GM23338 (cell line): ENCODE data around the gene ZNF763. TPM values are rescaled to one million over a fixed set of nuclear protein-coding genes. Genes with fewer than 3 reads are reported as not detected.

ENCODE experiments used
- ETS1 ChIP-seq: IDR thresholded peaks from 2 replicates; pipeline ENCODE4 v1.6.1; 2016; ENCODE audit warnings: antibody characterized with exemption
- EZH2phosphoT487 ChIP-seq: fragments of 200-600 bp; sonication (generic); IDR thresholded peaks from one replicate; pipeline ENCODE4 v1.8.1; 2018; ENCODE audit warnings: antibody characterized with exemption; ENCODE audit not compliant: unreplicated experiment
- JUNB ChIP-seq: IDR thresholded peaks from one replicate; pipeline ENCODE4 v1.6.1; 2016; ENCODE audit warnings: antibody characterized with exemption; ENCODE audit not compliant: unreplicated experiment
- REST ChIP-seq: IDR thresholded peaks from one replicate; pipeline ENCODE4 v1.6.1; 2018; ENCODE audit warnings: antibody characterized with exemption; ENCODE audit not compliant: unreplicated experiment
- ZNF114 ChIP-seq: fragments of 250-450 bp; sonication (Bioruptor Pico); IDR thresholded peaks from 2 replicates; pipeline ENCODE4 v1.5.0; 2020; ENCODE audit warnings: mild to moderate bottlenecking, moderate library complexity
- ZNF331 ChIP-seq: fragments of 250-450 bp; sonication (Bioruptor Pico); IDR thresholded peaks from 2 replicates; pipeline ENCODE4 v1.5.0; 2020; ENCODE audit warnings: low read depth, mild to moderate bottlenecking, moderate library complexity
- polyA plus RNA-seq: library from polyadenylated mRNA; unstranded; fragments of >200 nt; fragmentation: Nextera tagmentation; extraction: Ambion mirVana; gene quantifications from 2 replicates; pipeline ENCODE4 v1.2.1, GENCODE V29; 2016
- small RNA-seq: library from RNA; depleted of rRNA; stranded (forward); fragments of <200 nt; gene quantifications from one replicate; pipeline ENCODE3, GENCODE V24; 2014; ENCODE audit warnings: low replicate concordance
- total RNA-seq: library from RNA; depleted of rRNA; stranded (reverse); fragments of >200 nt; shearing (Covaris generic); gene quantifications from 2 replicates; pipeline ENCODE4 v1.2.3, GENCODE V29; 2014; rRNA removed
- TF ChIP-seq, protein P1 (sequence below): fragments of 250-450 bp; sonication (Bioruptor Pico); IDR thresholded peaks from 2 replicates; pipeline ENCODE4 v1.5.0; 2020; ENCODE audit warnings: mild to moderate bottlenecking, moderate library complexity
- TF ChIP-seq, protein P2 (sequence below), 2 experiments: fragments of 200-600 bp in 1 of 2; sonication (generic) in 1 of 2; conservative IDR thresholded peaks; 2 replicates each; pipeline versions ENCODE4 v1.5.1 to v1.6.1; 2016 to 2017; ENCODE audit warnings: antibody characterized with exemption in 2 of 2, low read depth in 2 of 2, mild to moderate bottlenecking in 2 of 2, moderate library complexity in 1 of 2

The ZNF763 gene
- total and polyA plus RNA-seq, 2 experiments from 2014 or later: 0.61 to 0.87 TPM

DNA sequence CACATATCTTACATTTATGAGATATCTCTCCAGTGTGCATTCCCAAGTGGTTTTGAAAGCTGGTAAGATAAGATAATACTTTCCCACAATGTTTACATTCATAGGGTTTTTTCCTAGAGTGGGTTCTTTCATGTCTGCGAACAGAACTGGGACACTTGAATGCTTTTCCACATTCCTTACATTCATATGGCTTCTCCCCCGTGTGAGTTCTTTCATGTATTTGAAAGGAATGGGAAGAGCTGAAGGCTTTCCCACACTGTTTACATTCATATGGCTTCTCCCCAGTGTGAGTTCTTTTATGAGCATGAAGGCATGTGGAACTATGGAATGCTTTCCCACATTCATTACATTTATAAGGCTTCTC is 50.9 kb downstream of the ZNF763 start (continued):
- TF ChIP-seq, protein P1, sequence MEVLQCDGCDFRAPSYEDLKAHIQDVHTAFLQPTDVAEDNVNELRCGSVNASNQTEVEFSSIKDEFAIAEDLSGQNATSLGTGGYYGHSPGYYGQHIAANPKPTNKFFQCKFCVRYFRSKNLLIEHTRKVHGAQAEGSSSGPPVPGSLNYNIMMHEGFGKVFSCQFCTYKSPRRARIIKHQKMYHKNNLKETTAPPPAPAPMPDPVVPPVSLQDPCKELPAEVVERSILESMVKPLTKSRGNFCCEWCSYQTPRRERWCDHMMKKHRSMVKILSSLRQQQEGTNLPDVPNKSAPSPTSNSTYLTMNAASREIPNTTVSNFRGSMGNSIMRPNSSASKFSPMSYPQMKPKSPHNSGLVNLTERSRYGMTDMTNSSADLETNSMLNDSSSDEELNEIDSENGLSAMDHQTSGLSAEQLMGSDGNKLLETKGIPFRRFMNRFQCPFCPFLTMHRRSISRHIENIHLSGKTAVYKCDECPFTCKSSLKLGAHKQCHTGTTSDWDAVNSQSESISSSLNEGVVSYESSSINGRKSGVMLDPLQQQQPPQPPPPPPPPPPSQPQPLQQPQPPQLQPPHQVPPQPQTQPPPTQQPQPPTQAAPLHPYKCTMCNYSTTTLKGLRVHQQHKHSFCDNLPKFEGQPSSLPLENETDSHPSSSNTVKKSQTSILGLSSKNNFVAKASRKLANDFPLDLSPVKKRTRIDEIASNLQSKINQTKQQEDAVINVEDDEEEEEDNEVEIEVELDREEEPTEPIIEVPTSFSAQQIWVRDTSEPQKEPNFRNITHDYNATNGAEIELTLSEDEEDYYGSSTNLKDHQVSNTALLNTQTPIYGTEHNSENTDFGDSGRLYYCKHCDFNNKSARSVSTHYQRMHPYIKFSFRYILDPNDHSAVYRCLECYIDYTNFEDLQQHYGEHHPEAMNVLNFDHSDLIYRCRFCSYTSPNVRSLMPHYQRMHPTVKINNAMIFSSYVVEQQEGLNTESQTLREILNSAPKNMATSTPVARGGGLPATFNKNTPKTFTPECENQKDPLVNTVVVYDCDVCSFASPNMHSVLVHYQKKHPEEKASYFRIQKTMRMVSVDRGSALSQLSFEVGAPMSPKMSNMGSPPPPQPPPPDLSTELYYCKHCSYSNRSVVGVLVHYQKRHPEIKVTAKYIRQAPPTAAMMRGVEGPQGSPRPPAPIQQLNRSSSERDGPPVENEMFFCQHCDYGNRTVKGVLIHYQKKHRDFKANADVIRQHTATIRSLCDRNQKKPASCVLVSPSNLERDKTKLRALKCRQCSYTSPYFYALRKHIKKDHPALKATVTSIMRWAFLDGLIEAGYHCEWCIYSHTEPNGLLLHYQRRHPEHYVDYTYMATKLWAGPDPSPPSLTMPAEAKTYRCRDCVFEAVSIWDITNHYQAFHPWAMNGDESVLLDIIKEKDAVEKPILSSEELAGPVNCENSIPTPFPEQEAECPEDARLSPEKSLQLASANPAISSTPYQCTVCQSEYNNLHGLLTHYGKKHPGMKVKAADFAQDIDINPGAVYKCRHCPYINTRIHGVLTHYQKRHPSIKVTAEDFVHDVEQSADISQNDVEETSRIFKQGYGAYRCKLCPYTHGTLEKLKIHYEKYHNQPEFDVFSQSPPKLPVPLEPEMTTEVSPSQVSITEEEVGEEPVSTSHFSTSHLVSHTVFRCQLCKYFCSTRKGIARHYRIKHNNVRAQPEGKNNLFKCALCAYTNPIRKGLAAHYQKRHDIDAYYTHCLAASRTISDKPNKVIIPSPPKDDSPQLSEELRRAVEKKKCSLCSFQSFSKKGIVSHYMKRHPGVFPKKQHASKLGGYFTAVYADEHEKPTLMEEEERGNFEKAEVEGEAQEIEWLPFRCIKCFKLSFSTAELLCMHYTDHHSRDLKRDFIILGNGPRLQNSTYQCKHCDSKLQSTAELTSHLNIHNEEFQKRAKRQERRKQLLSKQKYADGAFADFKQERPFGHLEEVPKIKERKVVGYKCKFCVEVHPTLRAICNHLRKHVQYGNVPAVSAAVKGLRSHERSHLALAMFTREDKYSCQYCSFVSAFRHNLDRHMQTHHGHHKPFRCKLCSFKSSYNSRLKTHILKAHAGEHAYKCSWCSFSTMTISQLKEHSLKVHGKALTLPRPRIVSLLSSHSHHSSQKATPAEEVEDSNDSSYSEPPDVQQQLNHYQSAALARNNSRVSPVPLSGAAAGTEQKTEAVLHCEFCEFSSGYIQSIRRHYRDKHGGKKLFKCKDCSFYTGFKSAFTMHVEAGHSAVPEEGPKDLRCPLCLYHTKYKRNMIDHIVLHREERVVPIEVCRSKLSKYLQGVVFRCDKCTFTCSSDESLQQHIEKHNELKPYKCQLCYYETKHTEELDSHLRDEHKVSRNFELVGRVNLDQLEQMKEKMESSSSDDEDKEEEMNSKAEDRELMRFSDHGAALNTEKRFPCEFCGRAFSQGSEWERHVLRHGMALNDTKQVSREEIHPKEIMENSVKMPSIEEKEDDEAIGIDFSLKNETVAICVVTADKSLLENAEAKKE: no peak
- TF ChIP-seq ZNF114 (CRISPR knock-in tag): no peak
- TF ChIP-seq REST: no peak
- no peak for TF ChIP-seq JUNB
- TF ChIP-seq EZH2phosphoT487: no peak
- TF ChIP-seq, protein P2, sequence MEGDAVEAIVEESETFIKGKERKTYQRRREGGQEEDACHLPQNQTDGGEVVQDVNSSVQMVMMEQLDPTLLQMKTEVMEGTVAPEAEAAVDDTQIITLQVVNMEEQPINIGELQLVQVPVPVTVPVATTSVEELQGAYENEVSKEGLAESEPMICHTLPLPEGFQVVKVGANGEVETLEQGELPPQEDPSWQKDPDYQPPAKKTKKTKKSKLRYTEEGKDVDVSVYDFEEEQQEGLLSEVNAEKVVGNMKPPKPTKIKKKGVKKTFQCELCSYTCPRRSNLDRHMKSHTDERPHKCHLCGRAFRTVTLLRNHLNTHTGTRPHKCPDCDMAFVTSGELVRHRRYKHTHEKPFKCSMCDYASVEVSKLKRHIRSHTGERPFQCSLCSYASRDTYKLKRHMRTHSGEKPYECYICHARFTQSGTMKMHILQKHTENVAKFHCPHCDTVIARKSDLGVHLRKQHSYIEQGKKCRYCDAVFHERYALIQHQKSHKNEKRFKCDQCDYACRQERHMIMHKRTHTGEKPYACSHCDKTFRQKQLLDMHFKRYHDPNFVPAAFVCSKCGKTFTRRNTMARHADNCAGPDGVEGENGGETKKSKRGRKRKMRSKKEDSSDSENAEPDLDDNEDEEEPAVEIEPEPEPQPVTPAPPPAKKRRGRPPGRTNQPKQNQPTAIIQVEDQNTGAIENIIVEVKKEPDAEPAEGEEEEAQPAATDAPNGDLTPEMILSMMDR (conservative IDR thresholded peaks at IDR 0.05; ENCODE audit: low read depth in 2 of 2): no peak
- no peak for TF ChIP-seq ETS1
- no peak for TF ChIP-seq ZNF331

Small RNAs within 50 kb of the gene (small RNA-seq; reads per million reads assigned to genes)
- gene RNA5SP464: not detected
- gene RNA5SP465: not detected

Other genes starting within 250 kb of the ZNF763 start
- gene ZNF823, start 226.1 kb upstream of the ZNF763 start, total RNA-seq: 3.0 and 7.1 TPM in 2 replicates
- 1.0 and 1.3 TPM in 2 replicates for gene ZNF823, start 226.1 kb upstream of the ZNF763 start, polyA plus RNA-seq
- gene ZNF441, start 198.0 kb upstream of the ZNF763 start, total RNA-seq: 0.52 and 1.1 TPM in 2 replicates
- gene ZNF441, start 198.0 kb upstream of the ZNF763 start, polyA plus RNA-seq: 0.40 and 0.43 TPM in 2 replicates
- gene ZNF491, start 166.5 kb upstream of the ZNF763 start, total RNA-seq: 1.1 and 1.3 TPM in 2 replicates
- gene ZNF491, start 166.5 kb upstream of the ZNF763 start, polyA plus RNA-seq: 0.32 and 0.61 TPM in 2 replicates
- gene ZNF440, start 150.8 kb upstream of the ZNF763 start, total RNA-seq: 6.1 and 9.3 TPM in 2 replicates
- gene ZNF440, start 150.8 kb upstream of the ZNF763 start, polyA plus RNA-seq: 2.3 and 2.5 TPM in 2 replicates
- gene ZNF439, start 116.3 kb upstream of the ZNF763 start, total RNA-seq: 6.6 and 11.7 TPM in 2 replicates
- 3.5 and 4.5 TPM in 2 replicates for gene ZNF439, start 116.3 kb upstream of the ZNF763 start, polyA plus RNA-seq
- 42.3 and 60.4 TPM in 2 replicates for gene ZNF69, start 77.3 kb upstream of the ZNF763 start, total RNA-seq
- gene ZNF69, start 77.3 kb upstream of the ZNF763 start, polyA plus RNA-seq: 13.5 and 15.8 TPM in 2 replicates
- 9.3 and 13.6 TPM in 2 replicates for gene ZNF700, start 39.9 kb upstream of the ZNF763 start, total RNA-seq
- 4.5 and 6.0 TPM in 2 replicates for gene ZNF700, start 39.9 kb upstream of the ZNF763 start, polyA plus RNA-seq
- gene ZNF433, start 70.6 kb downstream of the ZNF763 start, total RNA-seq: 2.0 and 9.8 TPM in 2 replicates
- 3.4 and 4.1 TPM in 2 replicates for gene ZNF433, start 70.6 kb downstream of the ZNF763 start, polyA plus RNA-seq
- gene ZNF878, start 87.9 kb downstream of the ZNF763 start, total RNA-seq: 16.4 and 18.6 TPM in 2 replicates
- 7.5 and 8.7 TPM in 2 replicates for gene ZNF878, start 87.9 kb downstream of the ZNF763 start, polyA plus RNA-seq
- 9.7 and 10.5 TPM in 2 replicates for gene ZNF844, start 99.7 kb downstream of the ZNF763 start, total RNA-seq
- 1.8 and 2.1 TPM in 2 replicates for gene ZNF844, start 99.7 kb downstream of the ZNF763 start, polyA plus RNA-seq
- gene ZNF20, start 175.3 kb downstream of the ZNF763 start, total RNA-seq: 7.5 and 15.7 TPM in 2 replicates
- gene ZNF20, start 175.3 kb downstream of the ZNF763 start, polyA plus RNA-seq: 3.6 and 4.1 TPM in 2 replicates
- gene ZNF625, start 191.7 kb downstream of the ZNF763 start, total RNA-seq: 18.6 and 28.2 TPM in 2 replicates
- 7.4 and 12.9 TPM in 2 replicates for gene ZNF625, start 191.7 kb downstream of the ZNF763 start, polyA plus RNA-seq
- gene ZNF136, start 198.1 kb downstream of the ZNF763 start, total RNA-seq: 6.7 and 7.1 TPM in 2 replicates
- 3.9 and 5.6 TPM in 2 replicates for gene ZNF136, start 198.1 kb downstream of the ZNF763 start, polyA plus RNA-seq